IMR-90 (cell line): ENCODE data around the gene TSPAN4. TPM values are rescaled to one million over a fixed set of nuclear protein-coding genes. Genes with fewer than 3 reads are reported as not detected.

Source experiments
- ATAC-seq: fragments of 200-7000 bp; cut with Tn5 transposase; 2 replicates; pipeline ENCODE4 v1.9.1; 2020; ENCODE audit warnings: low read depth, mild to moderate bottlenecking, moderate library complexity
- BruUV-seq: library from RNA; stranded (reverse); fragments of 400-500 nt; replicated peaks from 2 replicates; lab custom pipeline; 2021; lab: Mats Ljungman, UMichigan
- CTCF ChIA-PET: fragments of 300-600 bp; formaldehyde crosslinking; extraction: SDS; loops from one replicate; lab custom pipeline; 2021; ENCODE audit warnings: antibody characterized with exemption; lab: Yijun Ruan, JAX
- POLR2A ChIA-PET: fragments of 300-600 bp; sonication (Branson Sonifier 250); formaldehyde crosslinking; loops from one replicate; lab custom pipeline; 2022; ENCODE audit warnings: antibody characterized with exemption; ENCODE audit not compliant: unreplicated experiment; lab: Charles Lee
- DNase-seq: peaks from one replicate; pipeline ENCODE4 v3.0.0; 2013
- H2AFZ ChIP-seq: replicated peaks from 2 replicates; pipeline ENCODE3; 2013; ENCODE audit warnings: low read length, mild to moderate bottlenecking; ENCODE audit not compliant: poor library complexity
- H2AK5ac ChIP-seq: 2 replicates; pipeline ENCODE4 v1.6.1; 2013; ENCODE audit warnings: low read depth, low read length, inconsistent platforms
- H2AK9ac ChIP-seq: replicated peaks from 2 replicates; pipeline ENCODE3; 2013; ENCODE audit warnings: mild to moderate bottlenecking, low read depth, low read length, moderate library complexity; ENCODE audit not compliant: poor library complexity
- H2BK120ac ChIP-seq: 2 replicates; pipeline ENCODE4 v1.6.1; 2013; ENCODE audit warnings: low read depth, low read length, inconsistent platforms
- H2BK15ac ChIP-seq: 3 replicates; pipeline ENCODE4 v1.6.1; 2013; ENCODE audit warnings: low read depth, low read length, inconsistent platforms
- H2BK20ac ChIP-seq: 2 replicates; pipeline ENCODE4 v1.6.1; 2013; ENCODE audit warnings: low read depth, mild to moderate bottlenecking, inconsistent platforms, low read length, moderate library complexity
- H2BK5ac ChIP-seq: 2 replicates; pipeline ENCODE4 v1.6.1; 2013; ENCODE audit warnings: mild to moderate bottlenecking, low read depth, low read length, inconsistent platforms; ENCODE audit not compliant: poor library complexity, severe bottlenecking
- H3K14ac ChIP-seq: replicated peaks from 2 replicates; pipeline ENCODE4 v1.6.1; 2013; ENCODE audit warnings: low read depth, low read length, inconsistent platforms
- H3K18ac ChIP-seq: 2 replicates; pipeline ENCODE4 v1.6.1; 2013; ENCODE audit warnings: low read depth, low read length, control low read depth
- H3K23ac ChIP-seq: 2 replicates; pipeline ENCODE4 v1.6.1; 2013; ENCODE audit warnings: low read depth, low read length, inconsistent platforms
- H3K27ac ChIP-seq: 2 replicates; pipeline ENCODE4 v1.5.1; 2013; ENCODE audit warnings: mild to moderate bottlenecking, control low read depth, low read length; ENCODE audit not compliant: insufficient read depth
- H3K27me3 ChIP-seq: 2 replicates; pipeline ENCODE4 v1.6.1; 2013; ENCODE audit warnings: low read length; ENCODE audit not compliant: control insufficient read depth, insufficient read depth
- H3K36me3 ChIP-seq: 2 replicates; pipeline ENCODE4 v1.6.1; 2013; ENCODE audit warnings: low read length, mixed read lengths; ENCODE audit not compliant: control insufficient read depth, insufficient read depth
- H3K4ac ChIP-seq: 2 replicates; pipeline ENCODE4 v1.6.1; 2013; ENCODE audit warnings: low read depth, low read length, inconsistent platforms
- H3K4me1 ChIP-seq: 2 replicates; pipeline ENCODE4 v1.6.1; 2013; ENCODE audit warnings: low read length, mixed read lengths; ENCODE audit not compliant: control insufficient read depth, insufficient read depth
- H3K4me2 ChIP-seq: 2 replicates; pipeline ENCODE4 v1.6.1; 2013; ENCODE audit warnings: low read depth, mild to moderate bottlenecking, control low read depth, low read length, moderate library complexity
- H3K4me3 ChIP-seq: 2 replicates; pipeline ENCODE4 v1.5.1; 2013; ENCODE audit warnings: low read depth, mild to moderate bottlenecking, control low read depth, low read length, moderate library complexity; ENCODE audit not compliant: insufficient read depth
- H3K56ac ChIP-seq: 2 replicates; pipeline ENCODE4 v1.6.1; 2013; ENCODE audit warnings: low read length, inconsistent platforms; ENCODE audit not compliant: insufficient read depth; ENCODE audit errors: extremely low read depth
- H3K79me1 ChIP-seq, 2 experiments: 2 replicates each; pipeline ENCODE4 v1.6.1; 2013; ENCODE audit warnings: low read length in 2 of 2, inconsistent platforms in 1 of 2, low read depth in 1 of 2
- H3K9ac ChIP-seq: 2 replicates; pipeline ENCODE4 v1.6.1; 2013; ENCODE audit warnings: low read depth, low read length, control low read depth
- H3K9me1 ChIP-seq: 2 replicates; pipeline ENCODE4 v1.6.1; 2013; ENCODE audit warnings: low read length, inconsistent platforms; ENCODE audit not compliant: insufficient read depth
- H3K9me3 ChIP-seq: 2 replicates; pipeline ENCODE4 v1.6.1; 2013; ENCODE audit warnings: low read length; ENCODE audit not compliant: control insufficient read depth, insufficient read depth
- H4K20me1 ChIP-seq: 2 replicates; pipeline ENCODE4 v1.6.1; 2013; ENCODE audit warnings: low read length, inconsistent platforms; ENCODE audit not compliant: insufficient read depth
- H4K5ac ChIP-seq: 2 replicates; pipeline ENCODE4 v1.6.1; 2013; ENCODE audit warnings: mild to moderate bottlenecking, low read depth, low read length, control low read depth
- H4K8ac ChIP-seq, 2 experiments: 2 replicates each; pipeline ENCODE4 v1.6.1; 2013; ENCODE audit warnings: low read depth in 2 of 2, low read length in 2 of 2, control low read depth in 1 of 2, inconsistent platforms in 1 of 2
- H4K91ac ChIP-seq: 2 replicates; pipeline ENCODE4 v1.6.1; 2013; ENCODE audit warnings: low read depth, low read length, inconsistent platforms; ENCODE audit not compliant: insufficient read depth
- BHLHE40 ChIP-seq: fragments of 150-350 bp; IDR thresholded peaks from 2 replicates; pipeline ENCODE4 v1.6.1; 2016; ENCODE audit warnings: mild to moderate bottlenecking, low read depth, low read length
- CEBPB ChIP-seq: IDR thresholded peaks from 2 replicates; pipeline ENCODE4 v1.6.1; 2012; ENCODE audit warnings: low read depth, low read length, improper control_type of control experiment
- CHD1 ChIP-seq: IDR thresholded peaks from 2 replicates; pipeline ENCODE4 v1.6.1; 2012; ENCODE audit warnings: low read depth, low read length, improper control_type of control experiment
- FOS ChIP-seq: fragments of 150-350 bp; IDR thresholded peaks from 2 replicates; pipeline ENCODE4 v1.6.1; 2016; ENCODE audit warnings: low read depth, low read length
- MAFK ChIP-seq: IDR thresholded peaks from 2 replicates; pipeline ENCODE4 v1.6.1; 2012; ENCODE audit warnings: low read depth, low read length, improper control_type of control experiment
- NFE2L2 ChIP-seq: fragments of 150-350 bp; IDR thresholded peaks from 2 replicates; pipeline ENCODE4 v1.6.1; 2016; ENCODE audit warnings: low read depth, mild to moderate bottlenecking, low read length
- POLR2A ChIP-seq: IDR thresholded peaks from 2 replicates; pipeline ENCODE4 v1.6.1; 2012; ENCODE audit warnings: mild to moderate bottlenecking, low read depth, low read length
- RAD21 ChIP-seq: IDR thresholded peaks from 2 replicates; pipeline ENCODE4 v1.6.1; 2012; ENCODE audit warnings: low read length, improper control_type of control experiment
- RCOR1 ChIP-seq: IDR thresholded peaks from 2 replicates; pipeline ENCODE4 v1.6.1; 2012; ENCODE audit warnings: mild to moderate bottlenecking, low read length, improper control_type of control experiment; ENCODE audit not compliant: insufficient replicate concordance
- RFX5 ChIP-seq: IDR thresholded peaks from 2 replicates; pipeline ENCODE4 v1.8.0; 2012; ENCODE audit warnings: low read depth, mild to moderate bottlenecking, low read length, moderate library complexity
- SMC3 ChIP-seq: fragments of 150-350 bp; IDR thresholded peaks from 2 replicates; pipeline ENCODE4 v1.6.1; 2016; ENCODE audit warnings: low read depth, mild to moderate bottlenecking, antibody characterized with exemption, low read length, moderate library complexity
- USF2 ChIP-seq: fragments of 150-350 bp; IDR thresholded peaks from 2 replicates; pipeline ENCODE4 v1.6.1; 2017; ENCODE audit warnings: mild to moderate bottlenecking, antibody characterized with exemption, low read length, low read depth
- WGBS, 2 experiments: methylation state at CpG; one replicate each; pipeline versions ENCODE4 v1.1.5 to v1.1.7; 2013; ENCODE audit warnings: missing lambda C conversion rate in 2 of 2; ENCODE audit not compliant: insufficient read length in 1 of 2; ENCODE audit errors: extremely low coverage in 2 of 2; 5-methylcytosine and 5-hydroxymethylcytosine counted together
- dilution Hi-C: fragments of 300-500 bp; cut with HindIII; formaldehyde crosslinking; loops from one replicate; pipeline ENCODE4 v1.14.3; 2018; ENCODE audit warnings: low sequenced_read_pairs; ENCODE audit not compliant: unreplicated experiment
- in situ Hi-C: fragments of 300-500 bp; cut with MboI; formaldehyde crosslinking; loops from 3 replicates; pipeline ENCODE4 v1.14.3; 2019; ENCODE audit warnings: low sequenced_read_pairs, inconsistent platforms, mixed read lengths
- intact Hi-C: fragments of 100-400 bp; cut with micrococcal nuclease; formaldehyde crosslinking; loops from 2 replicates; pipeline ENCODE4 v1.10.0; 2022
- polyA plus RNA-seq, 3 experiments: library from polyadenylated mRNA; depleted of rRNA; stranded (reverse); fragments of >200 nt; gene quantifications; 2 replicates each; pipeline ENCODE4 v1.2.3, GENCODE V29; 2012; ENCODE audit warnings: low replicate concordance in 1 of 3
- total RNA-seq: library from RNA; depleted of rRNA; stranded (reverse); fragments of >200 nt; gene quantifications from 2 replicates; pipeline ENCODE4 v1.2.3, GENCODE V29; 2012
- TF ChIP-seq, protein P1 (sequence below): fragments of 150-350 bp; IDR thresholded peaks from 2 replicates; pipeline ENCODE4 v1.6.1; 2016; ENCODE audit warnings: low read depth, mild to moderate bottlenecking, low read length, moderate library complexity, borderline replicate concordance

TSPAN4 gene
- total and polyA plus RNA-seq, 2 of the 4 experiments (the other 2 are of a cell fraction) = 161 to 293 TPM

DNA sequence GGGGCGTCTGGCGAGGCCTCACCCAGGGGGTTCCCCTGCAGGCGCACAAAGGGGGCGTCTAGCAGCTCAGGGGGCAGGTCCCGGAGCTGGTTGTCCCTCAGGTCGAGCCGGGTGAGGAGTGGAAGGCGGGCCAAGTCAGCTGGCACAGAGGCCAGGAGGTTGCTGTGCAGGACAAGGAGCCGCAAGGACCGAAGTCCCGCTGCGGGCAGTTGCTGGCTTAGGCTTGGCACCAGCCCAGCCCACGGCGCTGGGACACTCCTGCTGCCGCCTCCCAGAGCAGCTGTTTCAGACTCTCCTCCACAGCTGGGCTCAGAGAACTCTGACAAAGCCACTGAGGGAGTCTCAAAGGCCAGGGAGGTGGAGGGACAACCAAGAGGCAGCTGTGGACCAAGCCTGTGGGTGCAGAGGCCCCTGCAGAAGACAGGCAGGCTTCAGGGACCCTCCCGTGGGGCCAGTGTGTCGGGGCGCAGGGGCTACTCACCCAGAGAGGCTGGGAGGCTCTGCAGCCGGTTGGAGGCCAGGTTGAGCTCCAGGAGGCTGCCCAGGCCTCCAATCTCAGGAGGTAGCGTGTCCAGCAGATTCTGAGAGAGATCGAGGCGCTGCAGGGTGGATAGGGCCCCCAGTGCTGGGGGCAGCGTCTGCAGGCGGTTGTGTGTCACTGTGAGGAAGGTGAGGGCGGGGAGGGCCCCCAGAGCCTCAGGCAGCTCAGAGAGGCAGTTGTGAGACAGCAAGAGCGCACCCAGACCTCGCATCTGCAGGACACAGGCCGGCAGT lies 39.8 kb upstream of the TSPAN4 start:
- no peak overlapping the region for H3K23ac ChIP-seq
- no peak overlapping the region for H4K8ac ChIP-seq
- H4K91ac ChIP-seq = no peak overlapping the region
- no TSS peak for BruUV-seq
- H3K9ac ChIP-seq = no peak overlapping the region
- dilution Hi-C loops (no loop called here), intact Hi-C loops (no loop called here), in situ Hi-C loops (no loop called here)
- H3K56ac ChIP-seq = no peak overlapping the region
- no peak overlapping the region for H2AK5ac ChIP-seq
- no peaks in the 10 kb centered on the region for H3K9me3 ChIP-seq
- ChIA-PET CTCF (no interaction called here), POLR2A (interaction anchor here (0.6 kb wide), 1 partner anchor 39 kb away, joined by 3 read pairs; no protein-coding TSS in a partner anchor)
- H3K36me3 ChIP-seq = peaks cover 26% of the 10 kb centered on the region
- WGBS, 2 experiments = 94% methylated on average over 23 of the region's 28 CpGs; no CpG with 5 or more reads in 1 of the 2 experiments
- H3K18ac ChIP-seq = no peak overlapping the region
- ATAC-seq (no peak), DNase-seq (no peak)
- peak overlapping the region; percentile 99; the same call in 1 of the 2 replicates for H3K4me2 ChIP-seq
- no peak overlapping the region for H3K4me3 ChIP-seq
- H3K14ac ChIP-seq = no peak overlapping the region
- H2AFZ ChIP-seq = peak overlapping the region; percentile 63
- H2BK5ac ChIP-seq = no peak overlapping the region
- peaks cover 2 to 33% of the 10 kb centered on the region in 2 experiments; a peak in 3 of 4 replicates for H3K79me1 ChIP-seq
- no peaks in the 10 kb centered on the region for H3K9me1 ChIP-seq
- H4K5ac ChIP-seq = no peak overlapping the region
- no peak overlapping the region for H2BK120ac ChIP-seq
- peaks cover under 1% of the 10 kb centered on the region; the same call in 1 of the 2 replicates for H4K20me1 ChIP-seq
- H3K27me3 ChIP-seq = no peaks in the 10 kb centered on the region
- H3K27ac ChIP-seq = no peak overlapping the region
- H2BK15ac ChIP-seq = no peak overlapping the region
- TF ChIP-seq NFE2L2 (no peak), MAFK (no peak), CHD1 (no peak), RAD21 (no peak), SMC3 (no peak), CEBPB (no peak), RFX5 (no peak), BHLHE40 (no peak), FOS (no peak), RCOR1 (no peak), POLR2A (no peak), USF2 (no peak)
- TF ChIP-seq, protein P1, sequence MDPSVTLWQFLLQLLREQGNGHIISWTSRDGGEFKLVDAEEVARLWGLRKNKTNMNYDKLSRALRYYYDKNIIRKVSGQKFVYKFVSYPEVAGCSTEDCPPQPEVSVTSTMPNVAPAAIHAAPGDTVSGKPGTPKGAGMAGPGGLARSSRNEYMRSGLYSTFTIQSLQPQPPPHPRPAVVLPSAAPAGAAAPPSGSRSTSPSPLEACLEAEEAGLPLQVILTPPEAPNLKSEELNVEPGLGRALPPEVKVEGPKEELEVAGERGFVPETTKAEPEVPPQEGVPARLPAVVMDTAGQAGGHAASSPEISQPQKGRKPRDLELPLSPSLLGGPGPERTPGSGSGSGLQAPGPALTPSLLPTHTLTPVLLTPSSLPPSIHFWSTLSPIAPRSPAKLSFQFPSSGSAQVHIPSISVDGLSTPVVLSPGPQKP = no peak
- no peak overlapping the region for H3K4ac ChIP-seq
- no peak overlapping the region for H2BK20ac ChIP-seq
- peaks cover 18% of the 10 kb centered on the region for H3K4me1 ChIP-seq
- H2AK9ac ChIP-seq = peak overlapping the region; percentile 82
